ENCODE data around the gene ST6GALNAC2. TPM values are rescaled to one million over a fixed set of nuclear protein-coding genes. Genes with fewer than 3 reads are reported as not detected.

Gene ST6GALNAC2
- total and polyA plus RNA-seq, 2 donors from 2014 or later = 6.5 to 28.6 TPM

- Histone ChIP-seq H3K27ac (ENCODE audit: low read depth in 2 of 2, low read length in 2 of 2) (no peak overlapping the region), H3K27me3 (ENCODE audit: control insufficient read depth, insufficient read depth, low read length) (no peaks in the 10 kb centered on the region), H3K36me3 (ENCODE audit: control insufficient read depth in 2 of 3, insufficient read depth in 3 of 3, low read length in 3 of 3) (no peaks in the 10 kb centered on the region), H3K9ac (ENCODE audit: low read length in 3 of 3) (no peak overlapping the region), H3K4me3 (ENCODE audit: low read length in 3 of 3) (no peak overlapping the region), H3K4me1 (ENCODE audit: control insufficient read depth in 2 of 3, insufficient read depth in 2 of 3, low read depth in 1 of 3, low read length in 3 of 3) (peaks cover 0 to 33% (median 27%) of the 10 kb centered on the region in 3 donors), H3K9me3 (ENCODE audit: control insufficient read depth in 2 of 3, insufficient read depth in 1 of 3, low read length in 3 of 3) (peaks cover 0 to 2% (median 0%) of the 10 kb centered on the region in 3 donors)
- intact Hi-C loops (cut with DNase I) = no loop called here
- DNase-seq (peak in 1 of 5 donors; percentile 1), FAIRE-seq (no peak)
- no peak for TF ChIP-seq CTCF (IDR thresholded peaks at IDR 0.05; ENCODE audit: borderline replicate concordance, extremely low read depth, insufficient read depth)
These were observed 36.1 kb downstream of the ST6GALNAC2 start for GRCh38 chr17:76549539-76549938.

GRCh38 chr17:76549215-76549518, 36.5 kb downstream of the ST6GALNAC2 start:
- no peaks in the 10 kb centered on the region for H3K36me3 ChIP-seq (ENCODE audit: control insufficient read depth in 2 of 3, insufficient read depth in 3 of 3, low read length in 3 of 3)
- no peak overlapping the region for H3K9ac ChIP-seq (ENCODE audit: low read length in 3 of 3)
- no peak for TF ChIP-seq CTCF (IDR thresholded peaks at IDR 0.05; ENCODE audit: borderline replicate concordance, extremely low read depth, insufficient read depth)
- intact Hi-C loops (cut with DNase I) = no loop called here
- H3K9me3 ChIP-seq (ENCODE audit: control insufficient read depth in 2 of 3, insufficient read depth in 1 of 3, low read length in 3 of 3) = peaks cover 0 to 2% (median 0%) of the 10 kb centered on the region in 3 donors
- peaks cover 0 to 33% (median 24%) of the 10 kb centered on the region in 3 donors for H3K4me1 ChIP-seq (ENCODE audit: control insufficient read depth in 2 of 3, insufficient read depth in 2 of 3, low read depth in 1 of 3, low read length in 3 of 3)
- no peak overlapping the region for H3K27ac ChIP-seq (ENCODE audit: low read depth in 2 of 2, low read length in 2 of 2)
- peak in 1 of 5 donors; percentile 8 for DNase-seq
- H3K4me3 ChIP-seq (ENCODE audit: low read length in 3 of 3) = no peak overlapping the region
- FAIRE-seq = no peak
- no peaks in the 10 kb centered on the region for H3K27me3 ChIP-seq (ENCODE audit: control insufficient read depth, insufficient read depth, low read length)

- intact Hi-C loops (cut with DNase I) = no loop called here
- Histone ChIP-seq H3K27me3 (ENCODE audit: control insufficient read depth, insufficient read depth, low read length) (no peaks in the 10 kb centered on the region), H3K27ac (ENCODE audit: low read depth in 2 of 2, low read length in 2 of 2) (no peak overlapping the region), H3K9ac (ENCODE audit: low read length in 3 of 3) (no peak overlapping the region), H3K36me3 (ENCODE audit: control insufficient read depth in 2 of 3, insufficient read depth in 3 of 3, low read length in 3 of 3) (no peaks in the 10 kb centered on the region), H3K4me3 (ENCODE audit: low read length in 3 of 3) (no peak overlapping the region), H3K9me3 (ENCODE audit: control insufficient read depth in 2 of 3, insufficient read depth in 1 of 3, low read length in 3 of 3) (peaks cover 0 to 2% (median 0%) of the 10 kb centered on the region in 3 donors), H3K4me1 (ENCODE audit: control insufficient read depth in 2 of 3, insufficient read depth in 2 of 3, low read depth in 1 of 3, low read length in 3 of 3) (peaks cover 0 to 29% (median 18%) of the 10 kb centered on the region in 3 donors)
- no peak for TF ChIP-seq CTCF (IDR thresholded peaks at IDR 0.05; ENCODE audit: borderline replicate concordance, extremely low read depth, insufficient read depth)
- FAIRE-seq = no peak
- DNase-seq = peak in 1 of 5 donors; percentile 48
These were observed 37.1 kb downstream of the ST6GALNAC2 start for GRCh38 chr17:76548378-76549214.

Data from kidney (tissue), 14 donors.